Gastrocnemius medialis (tissue), 4 donors: ENCODE results near the gene FAN1.

ENCODE experiments used
- CTCF ChIP-seq, 5 experiments: fragments of 450-650 bp in 3 of 5; fragments of 200-600 bp in 2 of 5; sonication (generic) in 2 of 5; IDR thresholded peaks in 4 of 5; conservative IDR thresholded peaks in 1 of 5; 1 replicate in 4 of 5; 2 replicates in 1 of 5; pipeline ENCODE4 v1.5.1; 2016 to 2019; ENCODE audit warnings: antibody characterized with exemption in 5 of 5, mild to moderate bottlenecking in 3 of 5, moderate library complexity in 3 of 5
- POLR2A ChIP-seq, 2 donors: fragments of 450-650 bp; IDR thresholded peaks; one replicate each; pipeline ENCODE4 v1.6.1; 2017; ENCODE audit warnings: antibody characterized with exemption in 2 of 2, mild to moderate bottlenecking in 2 of 2, moderate library complexity in 2 of 2

GRCh38 chr15:30878515-30878914 is 25.2 kb upstream of the FAN1 start:
- no peak for TF ChIP-seq CTCF (IDR thresholded peaks at IDR 0.05 in 4 of 5, conservative IDR thresholded peaks at IDR 0.05 in 1 of 5)
- no peak for TF ChIP-seq POLR2A (IDR thresholded peaks at IDR 0.05)
